OCI-LY3 (cell line): ENCODE measurements around the gene DDIAS.

ENCODE experiments used
- CTCF ChIP-seq: fragments of 200-600, 300-600 bp; sonication (generic); IDR thresholded peaks from 2 replicates; pipeline ENCODE4 v1.5.1; 2014; ENCODE audit warnings: antibody characterized with exemption, low read length, low read depth
- EZH2phosphoT487 ChIP-seq: fragments of 200-600 bp; shearing (Covaris generic); IDR thresholded peaks from 2 replicates; pipeline ENCODE4 v1.6.1; 2018; ENCODE audit warnings: antibody characterized with exemption, mixed run types, low read depth

GRCh38 chr11:82903843-82904586 lies 2.5 kb downstream of the DDIAS start:
- TF ChIP-seq CTCF, result no peak
- no peak for TF ChIP-seq EZH2phosphoT487
